ENCODE measurements around the gene SH2D2A.

- TF ChIP-seq POLR2A (IDR thresholded peaks at IDR 0.05; ENCODE audit: low read depth, low read length) (no peak), POLR2AphosphoS5 (IDR thresholded peaks at IDR 0.05; ENCODE audit: low read depth, low read length) (no peak), SPI1 (IDR thresholded peaks at IDR 0.05; ENCODE audit: low read depth, low read length) (no peak)
These were observed 8.2 kb downstream of the SH2D2A start for GRCh38 chr1:156808186-156809030.
